GM23338 (cell line): ENCODE measurements around the gene RNF213. TPM values are rescaled to one million over a fixed set of nuclear protein-coding genes. Genes with fewer than 3 reads are reported as not detected.

Experiments
- ATAC-seq: fragments of 200-7000 bp; cut with Tn5 transposase; 3 replicates; pipeline ENCODE4 v1.9.1; 2020
- DNase-seq: peaks from one replicate; pipeline ENCODE4 v3.0.0-alpha.2; 2015; ENCODE audit warnings: low spot score
- H2AFZ ChIP-seq: fragments of 200-600 bp; sonication (generic); 2 replicates; pipeline ENCODE4 v1.8.0; 2016; ENCODE audit warnings: antibody characterized with exemption, mild to moderate bottlenecking, moderate library complexity
- H3F3A ChIP-seq: fragments of 200-600 bp; sonication (generic); replicated peaks from 2 replicates; pipeline ENCODE4 v1.8.0; 2017; ENCODE audit warnings: antibody characterized with exemption, mixed run types, low read depth
- H3K27ac ChIP-seq: fragments of 200-600 bp; sonication (generic); 2 replicates; pipeline ENCODE4 v1.6.1; 2016; ENCODE audit warnings: low read depth
- H3K27me3 ChIP-seq: fragments of 200-600 bp; sonication (generic); 2 replicates; pipeline ENCODE4 v1.8.0; 2016; ENCODE audit warnings: mild to moderate bottlenecking, mixed run types, moderate library complexity; ENCODE audit not compliant: insufficient read depth
- H3K36me3 ChIP-seq: fragments of 200-600 bp; sonication (generic); 2 replicates; pipeline ENCODE4 v1.8.0; 2016; ENCODE audit warnings: mild to moderate bottlenecking; ENCODE audit not compliant: insufficient read depth
- H3K4me1 ChIP-seq: fragments of 200-600 bp; sonication (generic); 2 replicates; pipeline ENCODE4 v1.8.0; 2016; ENCODE audit warnings: mild to moderate bottlenecking, moderate library complexity; ENCODE audit not compliant: insufficient read depth
- H3K4me2 ChIP-seq: fragments of 200-600 bp; sonication (generic); 2 replicates; pipeline ENCODE4 v1.7.1; 2017; ENCODE audit warnings: mixed run types
- H3K4me3 ChIP-seq: fragments of 200-600 bp; sonication (generic); 2 replicates; pipeline ENCODE4 v1.6.1; 2016; ENCODE audit warnings: mixed run types
- H3K79me2 ChIP-seq: fragments of 200-600 bp; sonication (generic); replicated peaks from 2 replicates; pipeline ENCODE4 v1.8.0; 2017; ENCODE audit warnings: mild to moderate bottlenecking; ENCODE audit not compliant: insufficient read depth
- H3K9me2 ChIP-seq: fragments of 200-600 bp; sonication (generic); 2 replicates; pipeline ENCODE4 v1.8.0; 2017; ENCODE audit not compliant: insufficient read depth
- H4K20me1 ChIP-seq: fragments of 200-600 bp; sonication (generic); replicated peaks from 2 replicates; pipeline ENCODE4 v1.8.0; 2017; ENCODE audit warnings: mild to moderate bottlenecking; ENCODE audit not compliant: insufficient read depth
- H3K27ac Mint-ChIP-seq: 2 replicates; pipeline ENCODE4 v1.8.0; 2020; ENCODE audit warnings: inconsistent platforms, mild to moderate bottlenecking, moderate library complexity, mixed read lengths
- H3K27me3 Mint-ChIP-seq: 3 replicates; pipeline ENCODE4 v1.8.0; 2022; ENCODE audit warnings: low read depth, mild to moderate bottlenecking, moderate library complexity, mixed read lengths, inconsistent platforms; ENCODE audit not compliant: insufficient read depth, poor library complexity
- H3K36me3 Mint-ChIP-seq: 3 replicates; pipeline ENCODE4 v1.8.0; 2021; ENCODE audit warnings: low read depth, mild to moderate bottlenecking, inconsistent platforms, moderate library complexity, mixed read lengths
- H3K4me1 Mint-ChIP-seq: 3 replicates; pipeline ENCODE4 v1.8.0; 2020; ENCODE audit warnings: mild to moderate bottlenecking, inconsistent platforms, mixed read lengths
- H3K4me3 Mint-ChIP-seq: 3 replicates; pipeline ENCODE4 v1.8.0; 2021; ENCODE audit warnings: moderate library complexity, mild to moderate bottlenecking, inconsistent platforms, mixed read lengths
- H3K9me3 Mint-ChIP-seq: 3 replicates; pipeline ENCODE4 v1.8.0; 2020; ENCODE audit warnings: moderate library complexity, mild to moderate bottlenecking, inconsistent platforms, mixed read lengths
- CREB1 ChIP-seq: fragments of 250-450 bp; sonication (Bioruptor Pico); IDR thresholded peaks from 2 replicates; pipeline ENCODE4 v1.5.0; 2020; ENCODE audit warnings: low read depth, mild to moderate bottlenecking, moderate library complexity
- EZH2 ChIP-seq: fragments of 200-600 bp; sonication (generic); IDR thresholded peaks from one replicate; pipeline ENCODE4 v1.8.0; 2017; ENCODE audit warnings: antibody characterized with exemption, mild to moderate bottlenecking, low read depth; ENCODE audit not compliant: unreplicated experiment
- EZH2phosphoT487 ChIP-seq: fragments of 200-600 bp; sonication (generic); IDR thresholded peaks from one replicate; pipeline ENCODE4 v1.8.1; 2018; ENCODE audit warnings: antibody characterized with exemption; ENCODE audit not compliant: unreplicated experiment
- JUNB ChIP-seq: IDR thresholded peaks from one replicate; pipeline ENCODE4 v1.6.1; 2016; ENCODE audit warnings: antibody characterized with exemption; ENCODE audit not compliant: unreplicated experiment
- NANOG ChIP-seq: IDR thresholded peaks from 2 replicates; pipeline ENCODE4 v1.6.1; 2016; ENCODE audit warnings: antibody characterized with exemption, borderline replicate concordance
- POLR2AphosphoS5 ChIP-seq: IDR thresholded peaks from 2 replicates; pipeline ENCODE4 v1.6.1; 2016; ENCODE audit warnings: antibody characterized with exemption, low read depth
- REST ChIP-seq: IDR thresholded peaks from one replicate; pipeline ENCODE4 v1.6.1; 2018; ENCODE audit warnings: antibody characterized with exemption; ENCODE audit not compliant: unreplicated experiment
- STAT1 ChIP-seq: IDR thresholded peaks from one replicate; pipeline ENCODE4 v1.6.1; 2016; ENCODE audit warnings: antibody characterized with exemption; ENCODE audit not compliant: unreplicated experiment
- ZNF114 ChIP-seq: fragments of 250-450 bp; sonication (Bioruptor Pico); IDR thresholded peaks from 2 replicates; pipeline ENCODE4 v1.5.0; 2020; ENCODE audit warnings: mild to moderate bottlenecking, moderate library complexity
- ZNF331 ChIP-seq: fragments of 250-450 bp; sonication (Bioruptor Pico); IDR thresholded peaks from 2 replicates; pipeline ENCODE4 v1.5.0; 2020; ENCODE audit warnings: low read depth, mild to moderate bottlenecking, moderate library complexity
- polyA plus RNA-seq: library from polyadenylated mRNA; unstranded; fragments of >200 nt; fragmentation: Nextera tagmentation; extraction: Ambion mirVana; gene quantifications from 2 replicates; pipeline ENCODE4 v1.2.1, GENCODE V29; 2016
- total RNA-seq: library from RNA; depleted of rRNA; stranded (reverse); fragments of >200 nt; shearing (Covaris generic); gene quantifications from 2 replicates; pipeline ENCODE4 v1.2.3, GENCODE V29; 2014
- TF ChIP-seq, protein P1 (sequence below): IDR thresholded peaks from 2 replicates; pipeline ENCODE4 v1.6.1; 2016; ENCODE audit warnings: antibody characterized with exemption
- TF ChIP-seq, protein P2 (sequence below): fragments of 250-450 bp; sonication (Bioruptor Pico); IDR thresholded peaks from 2 replicates; pipeline ENCODE4 v1.5.0; 2020; ENCODE audit warnings: mild to moderate bottlenecking, moderate library complexity
- TF ChIP-seq, protein P3 (sequence below), 2 experiments: fragments of 200-600 bp in 1 of 2; sonication (generic) in 1 of 2; conservative IDR thresholded peaks; 2 replicates each; pipeline versions ENCODE4 v1.5.1 to v1.6.1; 2016 to 2017; ENCODE audit warnings: antibody characterized with exemption in 2 of 2, low read depth in 2 of 2, mild to moderate bottlenecking in 2 of 2, moderate library complexity in 1 of 2

The RNF213 gene
- total and polyA plus RNA-seq, 2 experiments from 2014 or later = 21.2 to 67.2 TPM

- no peak overlapping the region for H3K27ac ChIP-seq
- no peaks in the 10 kb centered on the region for H3K79me2 ChIP-seq
- no peak overlapping the region for H3K4me2 ChIP-seq
- no peaks in the 10 kb centered on the region for H3K27me3 ChIP-seq
- H3K4me3 ChIP-seq = no peak overlapping the region
- no peaks in the 10 kb centered on the region for H4K20me1 ChIP-seq
- H2AFZ ChIP-seq = no peak overlapping the region
- Mint-ChIP-seq H3K4me1 (peaks cover 4% of the 10 kb centered on the region; the same call in 2 of the 3 replicates), H3K27ac (no peak overlapping the region), H3K27me3 (peaks cover 7% of the 10 kb centered on the region), H3K4me3 (no peak overlapping the region), H3K36me3 (no peaks in the 10 kb centered on the region), H3K9me3 (no peaks in the 10 kb centered on the region)
- H3K9me2 ChIP-seq = no peaks in the 10 kb centered on the region
- TF ChIP-seq ZNF114 (CRISPR knock-in tag) = no peak
- TF ChIP-seq ZNF331 (CRISPR knock-in tag) = no peak
- no peak for TF ChIP-seq NANOG
- no peak for TF ChIP-seq EZH2phosphoT487
- TF ChIP-seq, protein P1, sequence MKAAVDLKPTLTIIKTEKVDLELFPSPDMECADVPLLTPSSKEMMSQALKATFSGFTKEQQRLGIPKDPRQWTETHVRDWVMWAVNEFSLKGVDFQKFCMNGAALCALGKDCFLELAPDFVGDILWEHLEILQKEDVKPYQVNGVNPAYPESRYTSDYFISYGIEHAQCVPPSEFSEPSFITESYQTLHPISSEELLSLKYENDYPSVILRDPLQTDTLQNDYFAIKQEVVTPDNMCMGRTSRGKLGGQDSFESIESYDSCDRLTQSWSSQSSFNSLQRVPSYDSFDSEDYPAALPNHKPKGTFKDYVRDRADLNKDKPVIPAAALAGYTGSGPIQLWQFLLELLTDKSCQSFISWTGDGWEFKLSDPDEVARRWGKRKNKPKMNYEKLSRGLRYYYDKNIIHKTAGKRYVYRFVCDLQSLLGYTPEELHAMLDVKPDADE = no peak
- TF ChIP-seq STAT1 = no peak
- no peak for TF ChIP-seq EZH2
- TF ChIP-seq, protein P2, sequence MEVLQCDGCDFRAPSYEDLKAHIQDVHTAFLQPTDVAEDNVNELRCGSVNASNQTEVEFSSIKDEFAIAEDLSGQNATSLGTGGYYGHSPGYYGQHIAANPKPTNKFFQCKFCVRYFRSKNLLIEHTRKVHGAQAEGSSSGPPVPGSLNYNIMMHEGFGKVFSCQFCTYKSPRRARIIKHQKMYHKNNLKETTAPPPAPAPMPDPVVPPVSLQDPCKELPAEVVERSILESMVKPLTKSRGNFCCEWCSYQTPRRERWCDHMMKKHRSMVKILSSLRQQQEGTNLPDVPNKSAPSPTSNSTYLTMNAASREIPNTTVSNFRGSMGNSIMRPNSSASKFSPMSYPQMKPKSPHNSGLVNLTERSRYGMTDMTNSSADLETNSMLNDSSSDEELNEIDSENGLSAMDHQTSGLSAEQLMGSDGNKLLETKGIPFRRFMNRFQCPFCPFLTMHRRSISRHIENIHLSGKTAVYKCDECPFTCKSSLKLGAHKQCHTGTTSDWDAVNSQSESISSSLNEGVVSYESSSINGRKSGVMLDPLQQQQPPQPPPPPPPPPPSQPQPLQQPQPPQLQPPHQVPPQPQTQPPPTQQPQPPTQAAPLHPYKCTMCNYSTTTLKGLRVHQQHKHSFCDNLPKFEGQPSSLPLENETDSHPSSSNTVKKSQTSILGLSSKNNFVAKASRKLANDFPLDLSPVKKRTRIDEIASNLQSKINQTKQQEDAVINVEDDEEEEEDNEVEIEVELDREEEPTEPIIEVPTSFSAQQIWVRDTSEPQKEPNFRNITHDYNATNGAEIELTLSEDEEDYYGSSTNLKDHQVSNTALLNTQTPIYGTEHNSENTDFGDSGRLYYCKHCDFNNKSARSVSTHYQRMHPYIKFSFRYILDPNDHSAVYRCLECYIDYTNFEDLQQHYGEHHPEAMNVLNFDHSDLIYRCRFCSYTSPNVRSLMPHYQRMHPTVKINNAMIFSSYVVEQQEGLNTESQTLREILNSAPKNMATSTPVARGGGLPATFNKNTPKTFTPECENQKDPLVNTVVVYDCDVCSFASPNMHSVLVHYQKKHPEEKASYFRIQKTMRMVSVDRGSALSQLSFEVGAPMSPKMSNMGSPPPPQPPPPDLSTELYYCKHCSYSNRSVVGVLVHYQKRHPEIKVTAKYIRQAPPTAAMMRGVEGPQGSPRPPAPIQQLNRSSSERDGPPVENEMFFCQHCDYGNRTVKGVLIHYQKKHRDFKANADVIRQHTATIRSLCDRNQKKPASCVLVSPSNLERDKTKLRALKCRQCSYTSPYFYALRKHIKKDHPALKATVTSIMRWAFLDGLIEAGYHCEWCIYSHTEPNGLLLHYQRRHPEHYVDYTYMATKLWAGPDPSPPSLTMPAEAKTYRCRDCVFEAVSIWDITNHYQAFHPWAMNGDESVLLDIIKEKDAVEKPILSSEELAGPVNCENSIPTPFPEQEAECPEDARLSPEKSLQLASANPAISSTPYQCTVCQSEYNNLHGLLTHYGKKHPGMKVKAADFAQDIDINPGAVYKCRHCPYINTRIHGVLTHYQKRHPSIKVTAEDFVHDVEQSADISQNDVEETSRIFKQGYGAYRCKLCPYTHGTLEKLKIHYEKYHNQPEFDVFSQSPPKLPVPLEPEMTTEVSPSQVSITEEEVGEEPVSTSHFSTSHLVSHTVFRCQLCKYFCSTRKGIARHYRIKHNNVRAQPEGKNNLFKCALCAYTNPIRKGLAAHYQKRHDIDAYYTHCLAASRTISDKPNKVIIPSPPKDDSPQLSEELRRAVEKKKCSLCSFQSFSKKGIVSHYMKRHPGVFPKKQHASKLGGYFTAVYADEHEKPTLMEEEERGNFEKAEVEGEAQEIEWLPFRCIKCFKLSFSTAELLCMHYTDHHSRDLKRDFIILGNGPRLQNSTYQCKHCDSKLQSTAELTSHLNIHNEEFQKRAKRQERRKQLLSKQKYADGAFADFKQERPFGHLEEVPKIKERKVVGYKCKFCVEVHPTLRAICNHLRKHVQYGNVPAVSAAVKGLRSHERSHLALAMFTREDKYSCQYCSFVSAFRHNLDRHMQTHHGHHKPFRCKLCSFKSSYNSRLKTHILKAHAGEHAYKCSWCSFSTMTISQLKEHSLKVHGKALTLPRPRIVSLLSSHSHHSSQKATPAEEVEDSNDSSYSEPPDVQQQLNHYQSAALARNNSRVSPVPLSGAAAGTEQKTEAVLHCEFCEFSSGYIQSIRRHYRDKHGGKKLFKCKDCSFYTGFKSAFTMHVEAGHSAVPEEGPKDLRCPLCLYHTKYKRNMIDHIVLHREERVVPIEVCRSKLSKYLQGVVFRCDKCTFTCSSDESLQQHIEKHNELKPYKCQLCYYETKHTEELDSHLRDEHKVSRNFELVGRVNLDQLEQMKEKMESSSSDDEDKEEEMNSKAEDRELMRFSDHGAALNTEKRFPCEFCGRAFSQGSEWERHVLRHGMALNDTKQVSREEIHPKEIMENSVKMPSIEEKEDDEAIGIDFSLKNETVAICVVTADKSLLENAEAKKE (CRISPR knock-in tag) = no peak
- TF ChIP-seq, protein P3, sequence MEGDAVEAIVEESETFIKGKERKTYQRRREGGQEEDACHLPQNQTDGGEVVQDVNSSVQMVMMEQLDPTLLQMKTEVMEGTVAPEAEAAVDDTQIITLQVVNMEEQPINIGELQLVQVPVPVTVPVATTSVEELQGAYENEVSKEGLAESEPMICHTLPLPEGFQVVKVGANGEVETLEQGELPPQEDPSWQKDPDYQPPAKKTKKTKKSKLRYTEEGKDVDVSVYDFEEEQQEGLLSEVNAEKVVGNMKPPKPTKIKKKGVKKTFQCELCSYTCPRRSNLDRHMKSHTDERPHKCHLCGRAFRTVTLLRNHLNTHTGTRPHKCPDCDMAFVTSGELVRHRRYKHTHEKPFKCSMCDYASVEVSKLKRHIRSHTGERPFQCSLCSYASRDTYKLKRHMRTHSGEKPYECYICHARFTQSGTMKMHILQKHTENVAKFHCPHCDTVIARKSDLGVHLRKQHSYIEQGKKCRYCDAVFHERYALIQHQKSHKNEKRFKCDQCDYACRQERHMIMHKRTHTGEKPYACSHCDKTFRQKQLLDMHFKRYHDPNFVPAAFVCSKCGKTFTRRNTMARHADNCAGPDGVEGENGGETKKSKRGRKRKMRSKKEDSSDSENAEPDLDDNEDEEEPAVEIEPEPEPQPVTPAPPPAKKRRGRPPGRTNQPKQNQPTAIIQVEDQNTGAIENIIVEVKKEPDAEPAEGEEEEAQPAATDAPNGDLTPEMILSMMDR (conservative IDR thresholded peaks at IDR 0.05; ENCODE audit: low read depth in 2 of 2) = no peak
- no peak for TF ChIP-seq REST
- TF ChIP-seq JUNB = no peak
- no peak for TF ChIP-seq POLR2AphosphoS5
- TF ChIP-seq CREB1 (CRISPR knock-in tag) = no peak
- H3K4me1 ChIP-seq = no peaks in the 10 kb centered on the region
- no peaks in the 10 kb centered on the region for H3F3A ChIP-seq
- ATAC-seq (no peak), DNase-seq (no peak)
- H3K36me3 ChIP-seq = no peaks in the 10 kb centered on the region
Measured at GRCh38 chr17:80446645-80447405, 186.2 kb downstream of the RNF213 start.
